ENCODE data around the gene BRI3.

The BRI3 gene

GRCh38 chr7:98252425-98253054 is 28.9 kb upstream of the BRI3 start:
- no peak for DNase-seq (ENCODE audit: low spot score)

GRCh38 chr7:98254516-98254915 is 27.0 kb upstream of the BRI3 start:
- no peak for DNase-seq (ENCODE audit: low spot score)

- peak; percentile 66 for DNase-seq (ENCODE audit: low spot score)
Measured at GRCh38 chr7:98254951-98255610, 26.4 kb upstream of the BRI3 start.

GRCh38 chr7:98256431-98256830 is 25.1 kb upstream of the BRI3 start:
- DNase-seq (ENCODE audit: low spot score) = no peak

GRCh38 chr7:98257701-98258100 is 23.8 kb upstream of the BRI3 start:
- no peak for DNase-seq (ENCODE audit: low spot score)

GRCh38 chr7:98265841-98266271 is 15.6 kb upstream of the BRI3 start:
- no peak for DNase-seq (ENCODE audit: low spot score)

GRCh38 chr7:98266840-98267239 is 14.6 kb upstream of the BRI3 start:
- DNase-seq (ENCODE audit: low spot score) = no peak

GRCh38 chr7:98267303-98267702 is 14.2 kb upstream of the BRI3 start:
- no peak for DNase-seq (ENCODE audit: low spot score)

GRCh38 chr7:98276241-98276761 is 5.2 kb upstream of the BRI3 start:
- no peak for DNase-seq (ENCODE audit: low spot score)

- no peak for DNase-seq (ENCODE audit: low spot score)
Measured at GRCh38 chr7:98278408-98278807, 3.1 kb upstream of the BRI3 start.

GRCh38 chr7:98278936-98279335 is 2.5 kb upstream of the BRI3 start:
- no peak for DNase-seq (ENCODE audit: low spot score)

- DNase-seq (ENCODE audit: low spot score) = no peak
Measured at GRCh38 chr7:98280296-98280695, 1.2 kb upstream of the BRI3 start.

GRCh38 chr7:98281757-98282606 is 496 bp downstream of the BRI3 start:
- peak; percentile 8 for DNase-seq (ENCODE audit: low spot score)

- DNase-seq (ENCODE audit: low spot score) = no peak
Measured at GRCh38 chr7:98282703-98283102, 1.2 kb downstream of the BRI3 start.

- DNase-seq (ENCODE audit: low spot score) = peak; percentile 3
Measured at GRCh38 chr7:98283127-98283886, 1.8 kb downstream of the BRI3 start.

- DNase-seq (ENCODE audit: low spot score) = no peak
Measured at GRCh38 chr7:98283887-98284222, 2.4 kb downstream of the BRI3 start.

GRCh38 chr7:98284335-98285036 is 3.0 kb downstream of the BRI3 start:
- DNase-seq (ENCODE audit: low spot score) = no peak

GRCh38 chr7:98285157-98286092 is 3.9 kb downstream of the BRI3 start:
- no peak for DNase-seq (ENCODE audit: low spot score)

- DNase-seq (ENCODE audit: low spot score) = no peak
Measured at GRCh38 chr7:98286093-98286539, 4.6 kb downstream of the BRI3 start.

Measured in CD4-positive, alpha-beta T cell treated with Interleukin-2 at 100 ng/mL for 4 hours (primary cell).